ENCODE results near the gene MAPK4.

MAPK4 gene

DNA sequence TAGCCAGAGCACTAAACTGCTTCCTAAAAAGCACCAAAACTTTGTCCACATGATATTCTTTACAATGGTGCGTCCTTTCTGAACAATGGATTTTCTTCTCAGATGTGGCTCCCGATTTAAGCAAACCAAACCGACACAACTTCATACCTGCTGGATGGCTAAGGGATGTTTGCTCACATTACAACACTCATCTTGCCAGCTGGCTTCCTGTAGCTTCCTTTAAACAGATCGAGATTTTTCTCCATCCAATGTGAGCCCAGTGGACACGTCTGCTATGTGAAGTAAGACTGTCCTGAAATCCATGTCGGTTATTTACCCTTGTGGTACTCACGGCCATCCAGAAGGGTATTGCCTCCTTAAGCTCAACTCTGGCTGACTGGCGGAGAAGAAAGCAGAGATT is 126.5 kb downstream of the MAPK4 start:
- Histone ChIP-seq H3K4me1 (ENCODE audit: insufficient read depth, low read length, severe bottlenecking) (no peaks in the 10 kb centered on the region), H2AFZ (ENCODE audit: low read length) (no peak overlapping the region), H3K36me3 (ENCODE audit: insufficient read depth, low read length) (no peaks in the 10 kb centered on the region), H4K20me1 (ENCODE audit: insufficient read depth, low read length) (no peaks in the 10 kb centered on the region), H3K9ac (ENCODE audit: low read length) (no peak overlapping the region), H3K4me3 (ENCODE audit: low read depth, low read length, poor library complexity, severe bottlenecking) (no peak overlapping the region), H3K27me3 (ENCODE audit: insufficient read depth, low read length) (no peaks in the 10 kb centered on the region), H3K27ac (ENCODE audit: low read depth, low read length, poor library complexity, severe bottlenecking) (no peak overlapping the region), H3K4me2 (ENCODE audit: low read length) (no peak overlapping the region), H3K9me3 (ENCODE audit: low read length) (no peaks in the 10 kb centered on the region), H3K79me2 (ENCODE audit: insufficient read depth, low read length) (no peaks in the 10 kb centered on the region), H3F3A (ENCODE audit: insufficient read depth, low read length) (no peaks in the 10 kb centered on the region), H3K9me2 (ENCODE audit: low read depth, low read length) (no peaks in the 10 kb centered on the region)
- TF ChIP-seq EZH2 (IDR thresholded peaks at IDR 0.05; ENCODE audit: borderline replicate concordance, low read length): no peak
- TF ChIP-seq, protein P1, sequence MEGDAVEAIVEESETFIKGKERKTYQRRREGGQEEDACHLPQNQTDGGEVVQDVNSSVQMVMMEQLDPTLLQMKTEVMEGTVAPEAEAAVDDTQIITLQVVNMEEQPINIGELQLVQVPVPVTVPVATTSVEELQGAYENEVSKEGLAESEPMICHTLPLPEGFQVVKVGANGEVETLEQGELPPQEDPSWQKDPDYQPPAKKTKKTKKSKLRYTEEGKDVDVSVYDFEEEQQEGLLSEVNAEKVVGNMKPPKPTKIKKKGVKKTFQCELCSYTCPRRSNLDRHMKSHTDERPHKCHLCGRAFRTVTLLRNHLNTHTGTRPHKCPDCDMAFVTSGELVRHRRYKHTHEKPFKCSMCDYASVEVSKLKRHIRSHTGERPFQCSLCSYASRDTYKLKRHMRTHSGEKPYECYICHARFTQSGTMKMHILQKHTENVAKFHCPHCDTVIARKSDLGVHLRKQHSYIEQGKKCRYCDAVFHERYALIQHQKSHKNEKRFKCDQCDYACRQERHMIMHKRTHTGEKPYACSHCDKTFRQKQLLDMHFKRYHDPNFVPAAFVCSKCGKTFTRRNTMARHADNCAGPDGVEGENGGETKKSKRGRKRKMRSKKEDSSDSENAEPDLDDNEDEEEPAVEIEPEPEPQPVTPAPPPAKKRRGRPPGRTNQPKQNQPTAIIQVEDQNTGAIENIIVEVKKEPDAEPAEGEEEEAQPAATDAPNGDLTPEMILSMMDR (IDR thresholded peaks at IDR 0.05; ENCODE audit: low read length): no peak

GRCh38 chr18:50687491-50687890 is 127.6 kb downstream of the MAPK4 start:
- H3K9me3 ChIP-seq (ENCODE audit: low read length): no peaks in the 10 kb centered on the region
- H3K36me3 ChIP-seq (ENCODE audit: insufficient read depth, low read length): no peaks in the 10 kb centered on the region
- H4K20me1 ChIP-seq (ENCODE audit: insufficient read depth, low read length): no peaks in the 10 kb centered on the region
- no peak overlapping the region for H3K4me2 ChIP-seq (ENCODE audit: low read length)
- H3K9ac ChIP-seq (ENCODE audit: low read length): no peak overlapping the region
- no peaks in the 10 kb centered on the region for H3K79me2 ChIP-seq (ENCODE audit: insufficient read depth, low read length)
- no peak overlapping the region for H2AFZ ChIP-seq (ENCODE audit: low read length)
- no peaks in the 10 kb centered on the region for H3K9me2 ChIP-seq (ENCODE audit: low read depth, low read length)
- TF ChIP-seq, protein P1 (IDR thresholded peaks at IDR 0.05; ENCODE audit: low read length): no peak
- TF ChIP-seq EZH2 (IDR thresholded peaks at IDR 0.05; ENCODE audit: borderline replicate concordance, low read length): no peak
- no peaks in the 10 kb centered on the region for H3F3A ChIP-seq (ENCODE audit: insufficient read depth, low read length)
- H3K4me1 ChIP-seq (ENCODE audit: insufficient read depth, low read length, severe bottlenecking): no peaks in the 10 kb centered on the region
- H3K4me3 ChIP-seq (ENCODE audit: low read depth, low read length, poor library complexity, severe bottlenecking): no peak overlapping the region
- H3K27ac ChIP-seq (ENCODE audit: low read depth, low read length, poor library complexity, severe bottlenecking): no peak overlapping the region
- no peaks in the 10 kb centered on the region for H3K27me3 ChIP-seq (ENCODE audit: insufficient read depth, low read length)

GRCh38 chr18:50689578-50689977 is 129.7 kb downstream of the MAPK4 start:
- H3K9me3 ChIP-seq (ENCODE audit: low read length): no peaks in the 10 kb centered on the region
- H4K20me1 ChIP-seq (ENCODE audit: insufficient read depth, low read length): no peaks in the 10 kb centered on the region
- H3K36me3 ChIP-seq (ENCODE audit: insufficient read depth, low read length): no peaks in the 10 kb centered on the region
- no peak overlapping the region for H3K4me3 ChIP-seq (ENCODE audit: low read depth, low read length, poor library complexity, severe bottlenecking)
- no peaks in the 10 kb centered on the region; the same call in 1 of the 2 replicates for H3K27me3 ChIP-seq (ENCODE audit: insufficient read depth, low read length)
- TF ChIP-seq EZH2 (IDR thresholded peaks at IDR 0.05; ENCODE audit: borderline replicate concordance, low read length): no peak
- TF ChIP-seq, protein P1 (IDR thresholded peaks at IDR 0.05; ENCODE audit: low read length): no peak
- H3K27ac ChIP-seq (ENCODE audit: low read depth, low read length, poor library complexity, severe bottlenecking): no peak overlapping the region
- H3K4me2 ChIP-seq (ENCODE audit: low read length): no peak overlapping the region
- H3K9ac ChIP-seq (ENCODE audit: low read length): no peak overlapping the region
- H2AFZ ChIP-seq (ENCODE audit: low read length): no peak overlapping the region
- H3K79me2 ChIP-seq (ENCODE audit: insufficient read depth, low read length): no peaks in the 10 kb centered on the region
- no peaks in the 10 kb centered on the region for H3K9me2 ChIP-seq (ENCODE audit: low read depth, low read length)
- no peaks in the 10 kb centered on the region for H3K4me1 ChIP-seq (ENCODE audit: insufficient read depth, low read length, severe bottlenecking)
- no peaks in the 10 kb centered on the region for H3F3A ChIP-seq (ENCODE audit: insufficient read depth, low read length)
